ENCODE measurements around the gene EDA. TPM values are rescaled to one million over a fixed set of nuclear protein-coding genes. Genes with fewer than 3 reads are reported as not detected.

Gene EDA
- total RNA-seq, 1 experiment from 2014 or later: 5.2 TPM

- peaks cover 0 to 3% of the 10 kb centered on the region in 2 experiments; a peak in 1 of 4 replicates for H3K4me1 ChIP-seq (ENCODE audit: control insufficient read depth in 1 of 2, insufficient read depth in 2 of 2, low read length in 2 of 2)
- H3K27ac ChIP-seq (ENCODE audit: low read depth, low read length): no peak overlapping the region
- ChIA-PET CTCF (interaction anchor here (0.9 to 1.5 kb wide), 3 partner anchors 77 to 191 kb away, joined by 3 to 6 read pairs (median 5); no protein-coding TSS in a partner anchor), POLR2A (no interaction called here), RAD21 (ENCODE audit: low non-redundant PET in 1 of 2, low total read pairs in 2 of 2, uncharacterized antibody in 2 of 2, unreplicated experiment in 2 of 2) (no interaction called here)
- no peaks in the 10 kb centered on the region for H3K36me3 ChIP-seq (ENCODE audit: control insufficient read depth in 1 of 2, insufficient read depth in 2 of 2, low read length in 2 of 2)
- peak overlapping the region; percentile 13 to 61; a peak in 1 of 4 replicates for H3K4me3 ChIP-seq (replicated peaks in 1 of 2; ENCODE audit: low read depth in 1 of 2, low read length in 2 of 2)
- intact Hi-C loops (cut with micrococcal nuclease): loop anchor here (5.0 to 10.0 kb wide), 3 partner anchors 417 to 791 kb away; partner anchors contain the start of gene EFNB1
- no peaks in the 10 kb centered on the region for H4K20me1 ChIP-seq (ENCODE audit: insufficient read depth)
- H3K9me2 ChIP-seq (ENCODE audit: insufficient read depth): no peaks in the 10 kb centered on the region
- H2AFZ ChIP-seq (ENCODE audit: low read depth, low read length, poor library complexity, severe bottlenecking): peak overlapping the region; percentile 74
- H3K27me3 ChIP-seq (ENCODE audit: insufficient read depth, low read length): no peaks in the 10 kb centered on the region
- H3K4me2 ChIP-seq (ENCODE audit: low read length): peak overlapping the region; percentile 84
- no peak for ATAC-seq
- no peak for TF ChIP-seq ZNF274 (IDR thresholded peaks at IDR 0.05; ENCODE audit: low read depth, low read length)
- no peak for TF ChIP-seq SP1 (IDR thresholded peaks at IDR 0.05; ENCODE audit: low read depth)
- TF ChIP-seq FOSL1 (IDR thresholded peaks at IDR 0.05; ENCODE audit: low read depth): no peak
- TF ChIP-seq MAX (IDR thresholded peaks at IDR 0.05): no peak
- TF ChIP-seq POLR2AphosphoS5 (IDR thresholded peaks at IDR 0.05; ENCODE audit: low read depth, low read length): no peak
- TF ChIP-seq TCF7L2 (IDR thresholded peaks at IDR 0.05; ENCODE audit: borderline replicate concordance, extremely low read depth, insufficient read depth, insufficient read length): no peak
- TF ChIP-seq ATF3 (IDR thresholded peaks at IDR 0.05): no peak
- TF ChIP-seq EGR1 (IDR thresholded peaks at IDR 0.05; ENCODE audit: low read depth): no peak
- no peak for TF ChIP-seq RAD21 (IDR thresholded peaks at IDR 0.05; ENCODE audit: low read depth)
- no peak for TF ChIP-seq ELF1 (IDR thresholded peaks at IDR 0.05; ENCODE audit: borderline replicate concordance, low read depth)
- TF ChIP-seq EZH2phosphoT487 (IDR thresholded peaks at IDR 0.05; ENCODE audit: borderline replicate concordance): no peak
- TF ChIP-seq CBX3 (IDR thresholded peaks at IDR 0.05; ENCODE audit: low read depth): no peak
- no peak for TF ChIP-seq EZH2 (IDR thresholded peaks at IDR 0.05)
- no peak overlapping the region for H3K9ac ChIP-seq (ENCODE audit: low read length)
- no peaks in the 10 kb centered on the region for H3K79me2 ChIP-seq (ENCODE audit: insufficient read depth, low read length)
- no peaks in the 10 kb centered on the region for H3K9me3 ChIP-seq (ENCODE audit: control insufficient read depth in 1 of 2, insufficient read depth in 1 of 2, low read depth in 1 of 2, low read length in 2 of 2)
- DNase-seq (ENCODE audit: low read depth, low spot score): no peak
- no TSS peak for BruUV-seq (replicated peaks)
Measured at GRCh38 chrX:69615342-69615741, 571 bp upstream of the EDA start.
